K562 (cell line): ENCODE measurements around the gene PI4KA. TPM values are rescaled to one million over a fixed set of nuclear protein-coding genes. Genes with fewer than 3 reads are reported as not detected.

ENCODE experiments used
- BHLHE40 ChIP-seq: IDR thresholded peaks from 2 replicates; pipeline ENCODE4 v1.6.1; 2011; ENCODE audit warnings: low read length, improper control_type of control experiment
- CBX8 ChIP-seq: fragments of 200-600 bp; sonication (generic); IDR thresholded peaks from 2 replicates; pipeline ENCODE4 v1.6.1; 2012; ENCODE audit warnings: borderline replicate concordance, mixed run types, low read depth, mild to moderate bottlenecking, moderate library complexity, mixed read lengths, low read length, control low read depth, inconsistent platforms; ENCODE audit not compliant: poor library complexity, severe bottlenecking; ENCODE audit errors: extremely low read depth
- CHD2 ChIP-seq: IDR thresholded peaks from 2 replicates; pipeline ENCODE4 v1.6.1; 2011; ENCODE audit warnings: low read depth, low read length
- FOXK1 ChIP-seq: sonication (generic); formaldehyde crosslinking; IDR thresholded peaks from 2 replicates; pipeline ENCODE4 v1.8.0; 2022; ENCODE audit warnings: missing genetic modification reagents, mild to moderate bottlenecking, borderline replicate concordance
- GABPB1 ChIP-seq: sonication (generic); formaldehyde crosslinking; IDR thresholded peaks from 2 replicates; pipeline ENCODE4 v1.8.0; 2022; ENCODE audit warnings: mild to moderate bottlenecking, missing genetic modification reagents
- HDAC1 ChIP-seq, 2 experiments: fragments of 450-650 bp; IDR thresholded peaks; 2 replicates each; pipeline ENCODE4 v1.6.1; 2016 to 2017; ENCODE audit warnings: inconsistent platforms in 1 of 2, mild to moderate bottlenecking in 1 of 2, moderate library complexity in 1 of 2
- HNRNPK ChIP-seq: fragments of 200-400 bp; formaldehyde crosslinking; IDR thresholded peaks from one replicate; pipeline ENCODE4 v1.6.1; 2018; ENCODE audit warnings: mild to moderate bottlenecking, low read depth, low read length; ENCODE audit not compliant: poor library complexity, severe bottlenecking
- MTA1 ChIP-seq: fragments of 450-650 bp; IDR thresholded peaks from 2 replicates; pipeline ENCODE4 v1.6.1; 2017; ENCODE audit warnings: borderline replicate concordance
- NCOA2 ChIP-seq, 2 experiments: fragments of 450-650 bp; IDR thresholded peaks; 2 replicates each; pipeline ENCODE4 v1.6.1; 2018; ENCODE audit warnings: mild to moderate bottlenecking in 2 of 2, moderate library complexity in 1 of 2; ENCODE audit not compliant: partially characterized antibody in 2 of 2
- NFE2 ChIP-seq: IDR thresholded peaks from 2 replicates; pipeline ENCODE4 v1.6.1; 2014; ENCODE audit warnings: antibody characterized with exemption, low read depth
- ZBTB17 ChIP-seq: fragments of 450-650 bp; formaldehyde crosslinking; IDR thresholded peaks from 2 replicates; pipeline ENCODE4 v1.4.0; 2020; ENCODE audit warnings: mild to moderate bottlenecking
- ZNF212 ChIP-seq: fragments of 450-650 bp; formaldehyde crosslinking; IDR thresholded peaks from 2 replicates; pipeline ENCODE4 v1.4.0; 2020; ENCODE audit warnings: mild to moderate bottlenecking
- ZNF311 ChIP-seq: fragments of 250-450 bp; sonication (Bioruptor Pico); IDR thresholded peaks from 2 replicates; pipeline ENCODE4 v1.4.0; 2020; ENCODE audit warnings: mild to moderate bottlenecking, moderate library complexity
- ZNF586 ChIP-seq: fragments of 450-650 bp; formaldehyde crosslinking; conservative IDR thresholded peaks from 2 replicates; pipeline ENCODE4 v1.4.0; 2020; ENCODE audit warnings: mild to moderate bottlenecking, moderate library complexity
- polyA plus RNA-seq, 8 experiments: library from polyadenylated mRNA; depleted of rRNA in 4 of 8; stranded (reverse) in 5 of 8; unstranded in 3 of 8; fragments of >200 nt; fragmentation: Nextera tagmentation in 2 of 8; fragmentation: Illumina TruSeq in 1 of 8; extraction: Ambion mirVana in 2 of 8; extraction: Trizol in 1 of 8; gene quantifications; 2 replicates each; pipeline versions ENCODE4 v1.2.1 to v1.2.3, GENCODE V29; 2011 to 2014; ENCODE audit warnings: inconsistent platforms in 1 of 8, missing spikeins in 1 of 8
- total RNA-seq, 7 experiments: library from RNA; depleted of rRNA in 6 of 7; stranded (reverse); fragments of >200 nt in 6 of 7; fragmentation: Illumina TruSeq in 2 of 7; extraction: Trizol in 2 of 7; gene quantifications; 2 replicates each; pipeline versions ENCODE4 v1.2.1 to v1.2.3, GENCODE V29; 2011 to 2021; ENCODE audit warnings: low replicate concordance in 1 of 7
- TF ChIP-seq, protein P1 (sequence below), 2 experiments: IDR thresholded peaks; 2 replicates each; pipeline ENCODE4 v1.6.1; 2012; ENCODE audit warnings: improper control_type of control experiment in 2 of 2, low read depth in 2 of 2, low read length in 2 of 2, borderline replicate concordance in 1 of 2
- TF ChIP-seq, protein P2 (sequence below): sonication (generic); formaldehyde crosslinking; IDR thresholded peaks from 2 replicates; pipeline ENCODE4 v1.8.0; 2022; ENCODE audit warnings: missing genetic modification reagents, mild to moderate bottlenecking, borderline replicate concordance
- TF ChIP-seq, protein P3 (sequence below): fragments of 450-650 bp; formaldehyde crosslinking; IDR thresholded peaks from 2 replicates; pipeline ENCODE4 v1.4.0; 2020; ENCODE audit warnings: mild to moderate bottlenecking, mixed read lengths
- TF ChIP-seq, protein P4 (sequence below): fragments of 250-450 bp; sonication (Bioruptor Pico); IDR thresholded peaks from 2 replicates; pipeline ENCODE4 v1.4.0; 2020; ENCODE audit warnings: mild to moderate bottlenecking, moderate library complexity
- TF ChIP-seq, protein P5 (sequence below): sonication (generic); formaldehyde crosslinking; IDR thresholded peaks from 2 replicates; pipeline ENCODE4 v1.8.0; 2022; ENCODE audit warnings: mild to moderate bottlenecking, missing genetic modification reagents, borderline replicate concordance

The PI4KA gene
- total and polyA plus RNA-seq, 9 of the 15 experiments (the other 6 are each of a cell fraction or from before 2014, with no cell fraction given) = 7.3 to 187 (median 84.7) TPM

DNA sequence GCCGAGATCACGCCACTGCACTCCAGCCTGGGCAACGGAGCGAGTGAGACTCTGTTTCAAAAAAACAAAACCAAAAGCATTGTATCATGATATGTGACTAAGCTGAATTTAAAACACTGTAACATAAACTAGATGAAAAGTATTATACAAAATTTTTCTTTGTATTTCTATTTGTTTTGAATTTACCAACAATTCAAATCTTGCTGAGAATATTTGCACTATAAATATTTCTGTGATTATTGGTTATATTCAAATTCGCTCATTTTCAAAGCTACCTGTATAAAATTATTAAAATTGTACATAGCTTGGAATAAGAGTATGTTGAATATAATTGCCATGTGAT lies 186.6 kb downstream of the PI4KA start (continued):
- TF ChIP-seq, protein P1, sequence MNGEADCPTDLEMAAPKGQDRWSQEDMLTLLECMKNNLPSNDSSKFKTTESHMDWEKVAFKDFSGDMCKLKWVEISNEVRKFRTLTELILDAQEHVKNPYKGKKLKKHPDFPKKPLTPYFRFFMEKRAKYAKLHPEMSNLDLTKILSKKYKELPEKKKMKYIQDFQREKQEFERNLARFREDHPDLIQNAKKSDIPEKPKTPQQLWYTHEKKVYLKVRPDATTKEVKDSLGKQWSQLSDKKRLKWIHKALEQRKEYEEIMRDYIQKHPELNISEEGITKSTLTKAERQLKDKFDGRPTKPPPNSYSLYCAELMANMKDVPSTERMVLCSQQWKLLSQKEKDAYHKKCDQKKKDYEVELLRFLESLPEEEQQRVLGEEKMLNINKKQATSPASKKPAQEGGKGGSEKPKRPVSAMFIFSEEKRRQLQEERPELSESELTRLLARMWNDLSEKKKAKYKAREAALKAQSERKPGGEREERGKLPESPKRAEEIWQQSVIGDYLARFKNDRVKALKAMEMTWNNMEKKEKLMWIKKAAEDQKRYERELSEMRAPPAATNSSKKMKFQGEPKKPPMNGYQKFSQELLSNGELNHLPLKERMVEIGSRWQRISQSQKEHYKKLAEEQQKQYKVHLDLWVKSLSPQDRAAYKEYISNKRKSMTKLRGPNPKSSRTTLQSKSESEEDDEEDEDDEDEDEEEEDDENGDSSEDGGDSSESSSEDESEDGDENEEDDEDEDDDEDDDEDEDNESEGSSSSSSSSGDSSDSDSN (IDR thresholded peaks at IDR 0.05; ENCODE audit: borderline replicate concordance in 1 of 2, low read depth in 2 of 2, low read length in 2 of 2) = no peak
- TF ChIP-seq ZNF212 (CRISPR knock-in tag) = no peak
- TF ChIP-seq, protein P2, sequence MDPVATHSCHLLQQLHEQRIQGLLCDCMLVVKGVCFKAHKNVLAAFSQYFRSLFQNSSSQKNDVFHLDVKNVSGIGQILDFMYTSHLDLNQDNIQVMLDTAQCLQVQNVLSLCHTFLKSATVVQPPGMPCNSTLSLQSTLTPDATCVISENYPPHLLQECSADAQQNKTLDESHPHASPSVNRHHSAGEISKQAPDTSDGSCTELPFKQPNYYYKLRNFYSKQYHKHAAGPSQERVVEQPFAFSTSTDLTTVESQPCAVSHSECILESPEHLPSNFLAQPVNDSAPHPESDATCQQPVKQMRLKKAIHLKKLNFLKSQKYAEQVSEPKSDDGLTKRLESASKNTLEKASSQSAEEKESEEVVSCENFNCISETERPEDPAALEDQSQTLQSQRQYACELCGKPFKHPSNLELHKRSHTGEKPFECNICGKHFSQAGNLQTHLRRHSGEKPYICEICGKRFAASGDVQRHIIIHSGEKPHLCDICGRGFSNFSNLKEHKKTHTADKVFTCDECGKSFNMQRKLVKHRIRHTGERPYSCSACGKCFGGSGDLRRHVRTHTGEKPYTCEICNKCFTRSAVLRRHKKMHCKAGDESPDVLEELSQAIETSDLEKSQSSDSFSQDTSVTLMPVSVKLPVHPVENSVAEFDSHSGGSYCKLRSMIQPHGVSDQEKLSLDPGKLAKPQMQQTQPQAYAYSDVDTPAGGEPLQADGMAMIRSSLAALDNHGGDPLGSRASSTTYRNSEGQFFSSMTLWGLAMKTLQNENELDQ = no peak
- no peak for TF ChIP-seq FOXK1 (CRISPR knock-in tag)
- TF ChIP-seq, protein P3, sequence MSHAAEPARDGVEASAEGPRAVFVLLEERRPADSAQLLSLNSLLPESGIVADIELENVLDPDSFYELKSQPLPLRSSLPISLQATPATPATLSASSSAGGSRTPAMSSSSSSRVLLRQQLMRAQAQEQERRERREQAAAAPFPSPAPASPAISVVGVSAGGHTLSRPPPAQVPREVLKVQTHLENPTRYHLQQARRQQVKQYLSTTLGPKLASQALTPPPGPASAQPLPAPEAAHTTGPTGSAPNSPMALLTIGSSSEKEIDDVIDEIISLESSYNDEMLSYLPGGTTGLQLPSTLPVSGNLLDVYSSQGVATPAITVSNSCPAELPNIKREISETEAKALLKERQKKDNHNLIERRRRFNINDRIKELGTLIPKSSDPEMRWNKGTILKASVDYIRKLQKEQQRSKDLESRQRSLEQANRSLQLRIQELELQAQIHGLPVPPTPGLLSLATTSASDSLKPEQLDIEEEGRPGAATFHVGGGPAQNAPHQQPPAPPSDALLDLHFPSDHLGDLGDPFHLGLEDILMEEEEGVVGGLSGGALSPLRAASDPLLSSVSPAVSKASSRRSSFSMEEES (CRISPR knock-in tag) = no peak
- no peak for TF ChIP-seq GABPB1 (CRISPR knock-in tag)
- TF ChIP-seq NFE2 = no peak
- no peak for TF ChIP-seq NCOA2 (IDR thresholded peaks at IDR 0.05; ENCODE audit: partially characterized antibody in 2 of 2)
- peak; percentile 22 for TF ChIP-seq CBX8
- TF ChIP-seq HDAC1 (IDR thresholded peaks at IDR 0.05) = no peak
- TF ChIP-seq HNRNPK = no peak
- TF ChIP-seq, protein P4, sequence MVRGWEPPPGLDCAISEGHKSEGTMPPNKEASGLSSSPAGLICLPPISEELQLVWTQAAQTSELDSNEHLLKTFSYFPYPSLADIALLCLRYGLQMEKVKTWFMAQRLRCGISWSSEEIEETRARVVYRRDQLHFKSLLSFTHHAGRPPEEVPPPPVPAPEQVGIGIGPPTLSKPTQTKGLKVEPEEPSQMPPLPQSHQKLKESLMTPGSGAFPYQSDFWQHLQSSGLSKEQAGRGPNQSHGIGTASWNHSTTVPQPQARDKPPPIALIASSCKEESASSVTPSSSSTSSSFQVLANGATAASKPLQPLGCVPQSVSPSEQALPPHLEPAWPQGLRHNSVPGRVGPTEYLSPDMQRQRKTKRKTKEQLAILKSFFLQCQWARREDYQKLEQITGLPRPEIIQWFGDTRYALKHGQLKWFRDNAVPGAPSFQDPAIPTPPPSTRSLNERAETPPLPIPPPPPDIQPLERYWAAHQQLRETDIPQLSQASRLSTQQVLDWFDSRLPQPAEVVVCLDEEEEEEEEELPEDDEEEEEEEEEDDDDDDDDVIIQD = no peak
- TF ChIP-seq BHLHE40 = no peak
- no peak for TF ChIP-seq ZNF586
- no peak for TF ChIP-seq ZBTB17 (CRISPR knock-in tag)
- TF ChIP-seq, protein P5, sequence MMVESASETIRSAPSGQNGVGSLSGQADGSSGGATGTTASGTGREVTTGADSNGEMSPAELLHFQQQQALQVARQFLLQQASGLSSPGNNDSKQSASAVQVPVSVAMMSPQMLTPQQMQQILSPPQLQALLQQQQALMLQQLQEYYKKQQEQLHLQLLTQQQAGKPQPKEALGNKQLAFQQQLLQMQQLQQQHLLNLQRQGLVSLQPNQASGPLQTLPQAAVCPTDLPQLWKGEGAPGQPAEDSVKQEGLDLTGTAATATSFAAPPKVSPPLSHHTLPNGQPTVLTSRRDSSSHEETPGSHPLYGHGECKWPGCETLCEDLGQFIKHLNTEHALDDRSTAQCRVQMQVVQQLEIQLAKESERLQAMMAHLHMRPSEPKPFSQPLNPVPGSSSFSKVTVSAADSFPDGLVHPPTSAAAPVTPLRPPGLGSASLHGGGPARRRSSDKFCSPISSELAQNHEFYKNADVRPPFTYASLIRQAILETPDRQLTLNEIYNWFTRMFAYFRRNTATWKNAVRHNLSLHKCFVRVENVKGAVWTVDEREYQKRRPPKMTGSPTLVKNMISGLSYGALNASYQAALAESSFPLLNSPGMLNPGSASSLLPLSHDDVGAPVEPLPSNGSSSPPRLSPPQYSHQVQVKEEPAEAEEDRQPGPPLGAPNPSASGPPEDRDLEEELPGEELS (CRISPR knock-in tag) = 0 out of 2 replicates have a peak, but pooled peaks have one; percentile 15
- TF ChIP-seq CHD2 = no peak
- TF ChIP-seq MTA1 = no peak
- TF ChIP-seq ZNF311 (CRISPR knock-in tag) = no peak
